WTC11 (cell line): ENCODE results near the gene SLC13A5. TPM values are rescaled to one million over a fixed set of nuclear protein-coding genes. Genes with fewer than 3 reads are reported as not detected.

ENCODE experiments used
- AR ChIP-seq: fragments of 250-450 bp; sonication (Bioruptor Pico); IDR thresholded peaks from 2 replicates; pipeline ENCODE4 v1.9.0; 2021; ENCODE audit warnings: mild to moderate bottlenecking
- ESRRA ChIP-seq: sonication (generic); formaldehyde crosslinking; IDR thresholded peaks from 2 replicates; pipeline ENCODE4 v1.8.1; 2022; ENCODE audit warnings: mild to moderate bottlenecking, missing genetic modification reagents, borderline replicate concordance
- ETV6 ChIP-seq: sonication (generic); formaldehyde crosslinking; IDR thresholded peaks from 2 replicates; pipeline ENCODE4 v1.8.1; 2022; ENCODE audit warnings: mild to moderate bottlenecking, missing genetic modification reagents
- FOXP4 ChIP-seq: sonication (generic); formaldehyde crosslinking; IDR thresholded peaks from 2 replicates; pipeline ENCODE4 v1.8.0; 2022; ENCODE audit warnings: mild to moderate bottlenecking, missing genetic modification reagents
- GABPB1 ChIP-seq: sonication (generic); formaldehyde crosslinking; IDR thresholded peaks from 2 replicates; pipeline ENCODE4 v1.8.1; 2023; ENCODE audit warnings: mild to moderate bottlenecking, missing genetic modification reagents
- GRHL2 ChIP-seq: fragments of 250-450 bp; sonication (Bioruptor Pico); IDR thresholded peaks from 2 replicates; pipeline ENCODE4 v1.8.0; 2022; ENCODE audit warnings: mild to moderate bottlenecking, moderate library complexity; ENCODE audit not compliant: insufficient replicate concordance, severe bottlenecking
- HMGXB4 ChIP-seq: sonication (generic); formaldehyde crosslinking; IDR thresholded peaks from 2 replicates; pipeline ENCODE4 v1.8.1; 2023; ENCODE audit warnings: mild to moderate bottlenecking, moderate library complexity, missing genetic modification reagents
- MXD4 ChIP-seq: fragments of 250-450 bp; sonication (Bioruptor Pico); IDR thresholded peaks from 2 replicates; pipeline ENCODE4 v1.8.0; 2021; ENCODE audit warnings: mild to moderate bottlenecking, moderate library complexity, borderline replicate concordance
- NFE2L1 ChIP-seq: sonication (generic); formaldehyde crosslinking; IDR thresholded peaks from 2 replicates; pipeline ENCODE4 v1.8.1; 2023; ENCODE audit warnings: missing genetic modification reagents
- NFYB ChIP-seq: sonication (generic); formaldehyde crosslinking; conservative IDR thresholded peaks from 2 replicates; pipeline ENCODE4 v1.8.0; 2022; ENCODE audit warnings: low read depth, missing genetic modification reagents
- PRDM15 ChIP-seq: sonication (generic); formaldehyde crosslinking; IDR thresholded peaks from 2 replicates; pipeline ENCODE4 v1.8.0; 2022; ENCODE audit warnings: missing genetic modification reagents
- PRRX2 ChIP-seq: fragments of 250-450 bp; sonication (Bioruptor Pico); IDR thresholded peaks from 2 replicates; pipeline ENCODE4 v1.8.0; 2021; ENCODE audit warnings: mild to moderate bottlenecking
- SOX15 ChIP-seq: fragments of 250-450 bp; sonication (Bioruptor Pico); IDR thresholded peaks from 2 replicates; pipeline ENCODE4 v1.9.0; 2021; ENCODE audit warnings: mild to moderate bottlenecking
- TEAD1 ChIP-seq: sonication (generic); formaldehyde crosslinking; IDR thresholded peaks from 2 replicates; pipeline ENCODE4 v1.8.0; 2022; ENCODE audit warnings: mild to moderate bottlenecking, missing genetic modification reagents
- ZMAT4 ChIP-seq: fragments of 250-450 bp; sonication (Bioruptor Pico); IDR thresholded peaks from 2 replicates; pipeline ENCODE4 v1.9.0; 2021; ENCODE audit warnings: mild to moderate bottlenecking
- ZNF232 ChIP-seq: sonication (generic); formaldehyde crosslinking; IDR thresholded peaks from 2 replicates; pipeline ENCODE4 v1.8.0; 2022; ENCODE audit warnings: mild to moderate bottlenecking, missing genetic modification reagents
- ZNF396 ChIP-seq: fragments of 250-450 bp; sonication (Bioruptor Pico); IDR thresholded peaks from 2 replicates; pipeline ENCODE4 v1.8.0; 2021; ENCODE audit warnings: mild to moderate bottlenecking, moderate library complexity, borderline replicate concordance
- ZNF671 ChIP-seq: fragments of 250-450 bp; sonication (Bioruptor Pico); IDR thresholded peaks from 2 replicates; pipeline ENCODE4 v1.8.0; 2021; ENCODE audit warnings: mild to moderate bottlenecking
- total RNA-seq: library from RNA; stranded (reverse); gene quantifications from 3 replicates; pipeline ENCODE4 v1.2.3, GENCODE V29; 2021
- TF ChIP-seq, protein P1 (sequence below): fragments of 200-600 bp; IDR thresholded peaks from 2 replicates; pipeline ENCODE4 v1.8.0; 2022; ENCODE audit warnings: antibody characterized with exemption
- TF ChIP-seq, protein P2 (sequence below): sonication (generic); formaldehyde crosslinking; IDR thresholded peaks from 2 replicates; pipeline ENCODE4 v1.8.1; 2023; ENCODE audit warnings: mild to moderate bottlenecking, missing genetic modification reagents
- TF ChIP-seq, protein P3 (sequence below): sonication (generic); formaldehyde crosslinking; IDR thresholded peaks from 2 replicates; pipeline ENCODE4 v1.8.0; 2022; ENCODE audit warnings: mild to moderate bottlenecking, missing genetic modification reagents
- TF ChIP-seq, protein P4 (sequence below): sonication (generic); formaldehyde crosslinking; conservative IDR thresholded peaks from 2 replicates; pipeline ENCODE4 v1.8.1; 2022; ENCODE audit warnings: mild to moderate bottlenecking, missing genetic modification reagents

Gene SLC13A5
- total RNA-seq, 1 experiment from 2014 or later = 1.8 TPM

DNA sequence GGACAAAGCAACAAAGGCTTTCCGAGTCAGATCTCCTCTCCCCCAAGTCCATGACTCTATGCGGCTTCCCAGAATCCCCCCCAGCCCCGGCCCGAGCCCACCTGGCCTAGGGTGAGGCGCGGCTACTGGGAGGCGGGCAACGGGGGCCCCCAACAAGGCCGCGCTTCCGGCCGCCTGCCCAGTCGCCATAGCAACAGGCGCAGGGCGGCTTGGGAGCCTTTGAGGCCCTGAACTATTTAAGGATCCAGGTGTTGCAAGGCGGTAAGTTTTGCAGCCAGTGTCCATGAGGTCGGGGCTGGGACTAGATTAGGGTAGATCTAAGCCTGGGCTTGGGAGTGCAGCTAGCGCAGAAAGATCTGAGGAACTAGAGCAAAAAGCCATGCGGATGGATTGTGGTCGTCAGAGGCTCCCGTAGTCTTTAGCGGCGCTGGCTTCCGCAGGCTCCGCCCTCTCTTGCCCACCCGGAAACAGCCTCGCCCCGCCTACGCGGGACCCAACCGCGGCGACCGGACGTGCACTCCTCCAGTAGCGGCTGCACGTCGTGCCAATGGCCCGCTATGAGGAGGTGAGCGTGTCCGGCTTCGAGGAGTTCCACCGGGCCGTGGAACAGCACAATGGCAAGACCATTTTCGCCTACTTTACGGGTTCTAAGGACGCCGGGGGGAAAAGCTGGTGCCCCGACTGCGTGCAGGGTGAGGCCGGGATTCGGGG, 72.5 kb downstream of the SLC13A5 start, which contains the start of the genes KIAA0753 and TXNDC17 (continued):
- TF ChIP-seq, protein P1, sequence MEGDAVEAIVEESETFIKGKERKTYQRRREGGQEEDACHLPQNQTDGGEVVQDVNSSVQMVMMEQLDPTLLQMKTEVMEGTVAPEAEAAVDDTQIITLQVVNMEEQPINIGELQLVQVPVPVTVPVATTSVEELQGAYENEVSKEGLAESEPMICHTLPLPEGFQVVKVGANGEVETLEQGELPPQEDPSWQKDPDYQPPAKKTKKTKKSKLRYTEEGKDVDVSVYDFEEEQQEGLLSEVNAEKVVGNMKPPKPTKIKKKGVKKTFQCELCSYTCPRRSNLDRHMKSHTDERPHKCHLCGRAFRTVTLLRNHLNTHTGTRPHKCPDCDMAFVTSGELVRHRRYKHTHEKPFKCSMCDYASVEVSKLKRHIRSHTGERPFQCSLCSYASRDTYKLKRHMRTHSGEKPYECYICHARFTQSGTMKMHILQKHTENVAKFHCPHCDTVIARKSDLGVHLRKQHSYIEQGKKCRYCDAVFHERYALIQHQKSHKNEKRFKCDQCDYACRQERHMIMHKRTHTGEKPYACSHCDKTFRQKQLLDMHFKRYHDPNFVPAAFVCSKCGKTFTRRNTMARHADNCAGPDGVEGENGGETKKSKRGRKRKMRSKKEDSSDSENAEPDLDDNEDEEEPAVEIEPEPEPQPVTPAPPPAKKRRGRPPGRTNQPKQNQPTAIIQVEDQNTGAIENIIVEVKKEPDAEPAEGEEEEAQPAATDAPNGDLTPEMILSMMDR = no peak
- TF ChIP-seq SOX15 (CRISPR knock-in tag) (no peak), ZNF232 (CRISPR knock-in tag) (0 out of 2 replicates have a peak, but pooled peaks have one; percentile 16), ZMAT4 (peak; percentile 5; the same call in 1 of the 2 replicates), ZNF396 (CRISPR knock-in tag) (no peak), ZNF671 (CRISPR knock-in tag) (no peak), FOXP4 (CRISPR knock-in tag) (peak; percentile 87), AR (CRISPR knock-in tag) (no peak), GABPB1 (CRISPR knock-in tag) (peak; percentile 70), ESRRA (CRISPR knock-in tag) (no peak), TEAD1 (CRISPR knock-in tag) (peak; percentile 53; the same call in 1 of the 2 replicates), MXD4 (CRISPR knock-in tag) (no peak), ETV6 (CRISPR knock-in tag) (peak; percentile 74), NFE2L1 (CRISPR knock-in tag) (no peak), PRRX2 (CRISPR knock-in tag) (peak; percentile 8; the same call in 1 of the 2 replicates), HMGXB4 (no peak), NFYB (no peak), PRDM15 (CRISPR knock-in tag) (0 out of 2 replicates have a peak, but pooled peaks have one; percentile 20), GRHL2 (CRISPR knock-in tag) (no peak)
- TF ChIP-seq, protein P2, sequence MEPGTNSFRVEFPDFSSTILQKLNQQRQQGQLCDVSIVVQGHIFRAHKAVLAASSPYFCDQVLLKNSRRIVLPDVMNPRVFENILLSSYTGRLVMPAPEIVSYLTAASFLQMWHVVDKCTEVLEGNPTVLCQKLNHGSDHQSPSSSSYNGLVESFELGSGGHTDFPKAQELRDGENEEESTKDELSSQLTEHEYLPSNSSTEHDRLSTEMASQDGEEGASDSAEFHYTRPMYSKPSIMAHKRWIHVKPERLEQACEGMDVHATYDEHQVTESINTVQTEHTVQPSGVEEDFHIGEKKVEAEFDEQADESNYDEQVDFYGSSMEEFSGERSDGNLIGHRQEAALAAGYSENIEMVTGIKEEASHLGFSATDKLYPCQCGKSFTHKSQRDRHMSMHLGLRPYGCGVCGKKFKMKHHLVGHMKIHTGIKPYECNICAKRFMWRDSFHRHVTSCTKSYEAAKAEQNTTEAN (CRISPR knock-in tag) = peak; percentile 59; the same call in 1 of the 2 replicates
- TF ChIP-seq, protein P3, sequence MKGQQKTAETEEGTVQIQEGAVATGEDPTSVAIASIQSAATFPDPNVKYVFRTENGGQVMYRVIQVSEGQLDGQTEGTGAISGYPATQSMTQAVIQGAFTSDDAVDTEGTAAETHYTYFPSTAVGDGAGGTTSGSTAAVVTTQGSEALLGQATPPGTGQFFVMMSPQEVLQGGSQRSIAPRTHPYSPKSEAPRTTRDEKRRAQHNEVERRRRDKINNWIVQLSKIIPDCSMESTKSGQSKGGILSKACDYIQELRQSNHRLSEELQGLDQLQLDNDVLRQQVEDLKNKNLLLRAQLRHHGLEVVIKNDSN (CRISPR knock-in tag) = no peak; the same call in 1 of the 2 replicates
- TF ChIP-seq, protein P4, sequence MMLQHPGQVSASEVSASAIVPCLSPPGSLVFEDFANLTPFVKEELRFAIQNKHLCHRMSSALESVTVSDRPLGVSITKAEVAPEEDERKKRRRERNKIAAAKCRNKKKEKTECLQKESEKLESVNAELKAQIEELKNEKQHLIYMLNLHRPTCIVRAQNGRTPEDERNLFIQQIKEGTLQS (CRISPR knock-in tag) = no peak
